ENCODE results near the gene NRAS. TPM values are rescaled to one million over a fixed set of nuclear protein-coding genes. Genes with fewer than 3 reads are reported as not detected.

Gene NRAS
- total RNA-seq, 1 experiment from 2014 or later = 53.5 TPM

GRCh38 chr1:114716304-114717170 lies at the start of gene NRAS (continued):
- TF ChIP-seq USF1 (CRISPR knock-in tag; IDR thresholded peaks at IDR 0.05) = peak; percentile 93
- 0 out of 2 replicates have a peak, but pooled peaks have one; percentile 40 for TF ChIP-seq TEAD1 (CRISPR knock-in tag; IDR thresholded peaks at IDR 0.05)
- peak; percentile 82 for TF ChIP-seq NFATC4 (CRISPR knock-in tag; IDR thresholded peaks at IDR 0.05)
- TF ChIP-seq CBFB (CRISPR knock-in tag; IDR thresholded peaks at IDR 0.05; ENCODE audit: low read depth) = no peak
- TF ChIP-seq ATF2 (CRISPR knock-in tag; IDR thresholded peaks at IDR 0.05; ENCODE audit: borderline replicate concordance, low read depth) = 0 out of 2 replicates have a peak, but pooled peaks have one; percentile 42
- no peak for TF ChIP-seq ATF6 (CRISPR knock-in tag; IDR thresholded peaks at IDR 0.05)
- peak; percentile 40; the same call in 1 of the 2 replicates for TF ChIP-seq ZBTB43 (CRISPR knock-in tag; IDR thresholded peaks at IDR 0.05)
- peak; percentile 90 for TF ChIP-seq MAX (CRISPR knock-in tag; IDR thresholded peaks at IDR 0.05)
- no peak for TF ChIP-seq ELF4 (CRISPR knock-in tag; IDR thresholded peaks at IDR 0.05; ENCODE audit: low read depth)
- no peak for TF ChIP-seq ESRRA (CRISPR knock-in tag; IDR thresholded peaks at IDR 0.05; ENCODE audit: borderline replicate concordance)
- TF ChIP-seq ZNF416 (CRISPR knock-in tag; IDR thresholded peaks at IDR 0.05) = peak; percentile 96
- no peak for TF ChIP-seq ZNF423 (CRISPR knock-in tag; IDR thresholded peaks at IDR 0.05)
- no peak for TF ChIP-seq E2F5 (CRISPR knock-in tag; IDR thresholded peaks at IDR 0.05)
- no peak for TF ChIP-seq IRF1 (CRISPR knock-in tag; IDR thresholded peaks at IDR 0.05)
- TF ChIP-seq ATF3 (CRISPR knock-in tag; conservative IDR thresholded peaks at IDR 0.05) = no peak

GRCh38 chr1:114764689-114765088 lies 48.1 kb upstream of the NRAS start:
- Mint-ChIP-seq H3K4me3 (no peak overlapping the region), H3K9me3 (peaks cover 13% of the 10 kb centered on the region), H3K36me3 (no peaks in the 10 kb centered on the region), H3K4me1 (no peaks in the 10 kb centered on the region), H3K27me3 (ENCODE audit: low read depth) (peaks cover 8% of the 10 kb centered on the region), H3K27ac (no peak overlapping the region)
- DNase-seq (ENCODE audit: low spot score) (no peak), ATAC-seq (peak; percentile 26; the same call in 1 of the 2 replicates)
- CTCF ChIA-PET = interaction anchor here (0.6 to 0.7 kb wide), 4 partner anchors 16 to 1182 kb away, joined by 3 to 5 read pairs (median 3); partner anchors contain the start of gene SIKE1
- POLR2A ChIA-PET = interaction anchor here (0.6 to 1.0 kb wide), 2 partner anchors 16 to 867 kb away, joined by 3 to 5 read pairs; partner anchors contain the start of gene SIKE1
- no peak for TF ChIP-seq NFYB (CRISPR knock-in tag; conservative IDR thresholded peaks at IDR 0.05; ENCODE audit: low read depth)
- TF ChIP-seq ZNF396 (CRISPR knock-in tag; IDR thresholded peaks at IDR 0.05; ENCODE audit: borderline replicate concordance) = no peak
- no peak for TF ChIP-seq MAX (CRISPR knock-in tag; IDR thresholded peaks at IDR 0.05)
